WTC11 (cell line): ENCODE results near the gene GNAO1. TPM values are rescaled to one million over a fixed set of nuclear protein-coding genes. Genes with fewer than 3 reads are reported as not detected.

Experiments used
- ATAC-seq: fragments of 200-7000 bp; cut with Tn5 transposase; 2 replicates; pipeline ENCODE4 v1.10.0; 2021; ENCODE audit warnings: mild to moderate bottlenecking, moderate library complexity
- CTCF ChIA-PET: fragments of 300-600 bp; sonication (Branson Sonifier 250); formaldehyde crosslinking; loops from one replicate; lab custom pipeline; 2021; ENCODE audit warnings: antibody characterized with exemption; lab: Charles Lee
- POLR2A ChIA-PET: fragments of 350-600 bp; sonication (Branson Sonifier 250); formaldehyde crosslinking; loops from one replicate; lab custom pipeline; 2021; ENCODE audit warnings: antibody characterized with exemption; lab: Charles Lee
- DNase-seq: peaks from one replicate; pipeline ENCODE4 v3.0.0; 2021; ENCODE audit warnings: low spot score
- H3K27ac Mint-ChIP-seq: 2 replicates; pipeline ENCODE4 v1.8.0; 2021; ENCODE audit warnings: mixed read lengths
- H3K27me3 Mint-ChIP-seq: 2 replicates; pipeline ENCODE4 v1.8.0; 2021; ENCODE audit warnings: low read depth, mild to moderate bottlenecking, moderate library complexity, mixed read lengths
- H3K36me3 Mint-ChIP-seq: 2 replicates; pipeline ENCODE4 v1.8.0; 2021; ENCODE audit warnings: mixed read lengths
- H3K4me1 Mint-ChIP-seq: 2 replicates; pipeline ENCODE4 v1.8.0; 2022; ENCODE audit warnings: mixed read lengths
- H3K4me3 Mint-ChIP-seq: 2 replicates; pipeline ENCODE4 v1.8.0; 2021; ENCODE audit warnings: mild to moderate bottlenecking, moderate library complexity, mixed read lengths
- H3K9me3 Mint-ChIP-seq: 2 replicates; pipeline ENCODE4 v1.8.0; 2021; ENCODE audit warnings: mixed read lengths
- ATF2 ChIP-seq: sonication (generic); formaldehyde crosslinking; IDR thresholded peaks from 2 replicates; pipeline ENCODE4 v1.8.1; 2022; ENCODE audit warnings: low read depth, missing genetic modification reagents, borderline replicate concordance
- CREM ChIP-seq: sonication (generic); formaldehyde crosslinking; IDR thresholded peaks from 2 replicates; pipeline ENCODE4 v1.8.1; 2022; ENCODE audit warnings: mild to moderate bottlenecking, missing genetic modification reagents, moderate library complexity
- CTCF ChIP-seq: fragments of 200-600 bp; IDR thresholded peaks from 2 replicates; pipeline ENCODE4 v1.8.0; 2022; ENCODE audit warnings: antibody characterized with exemption
- EMX1 ChIP-seq: fragments of 250-450 bp; sonication (Bioruptor Pico); IDR thresholded peaks from 2 replicates; pipeline ENCODE4 v1.8.0; 2021; ENCODE audit warnings: mild to moderate bottlenecking
- FOXK1 ChIP-seq: sonication (generic); formaldehyde crosslinking; IDR thresholded peaks from 2 replicates; pipeline ENCODE4 v1.8.0; 2022; ENCODE audit warnings: mild to moderate bottlenecking, moderate library complexity, missing genetic modification reagents
- GABPB1 ChIP-seq: sonication (generic); formaldehyde crosslinking; IDR thresholded peaks from 2 replicates; pipeline ENCODE4 v1.8.1; 2023; ENCODE audit warnings: mild to moderate bottlenecking, missing genetic modification reagents
- HMGXB4 ChIP-seq: sonication (generic); formaldehyde crosslinking; IDR thresholded peaks from 2 replicates; pipeline ENCODE4 v1.8.1; 2023; ENCODE audit warnings: mild to moderate bottlenecking, moderate library complexity, missing genetic modification reagents
- MYBL2 ChIP-seq: sonication (generic); formaldehyde crosslinking; IDR thresholded peaks from 2 replicates; pipeline ENCODE4 v1.8.1; 2023; ENCODE audit warnings: mild to moderate bottlenecking, moderate library complexity, missing genetic modification reagents
- NR1H2 ChIP-seq: sonication (generic); formaldehyde crosslinking; IDR thresholded peaks from 2 replicates; pipeline ENCODE4 v1.9.0; 2021; ENCODE audit warnings: mild to moderate bottlenecking, moderate library complexity, missing genetic modification reagents
- OVOL2 ChIP-seq: fragments of 250-450 bp; sonication (Bioruptor Pico); IDR thresholded peaks from 2 replicates; pipeline ENCODE4 v1.9.0; 2021; ENCODE audit warnings: mild to moderate bottlenecking, borderline replicate concordance
- SP1 ChIP-seq: sonication (generic); formaldehyde crosslinking; conservative IDR thresholded peaks from 2 replicates; pipeline ENCODE4 v1.8.1; 2022; ENCODE audit warnings: missing genetic modification reagents
- STAT6 ChIP-seq: sonication (generic); formaldehyde crosslinking; conservative IDR thresholded peaks from 2 replicates; pipeline ENCODE4 v1.8.1; 2023; ENCODE audit warnings: mild to moderate bottlenecking, low read depth, missing genetic modification reagents, moderate library complexity
- TCF7 ChIP-seq: sonication (generic); formaldehyde crosslinking; IDR thresholded peaks from 2 replicates; pipeline ENCODE4 v1.8.0; 2022; ENCODE audit warnings: mild to moderate bottlenecking, low read depth, missing genetic modification reagents, moderate library complexity
- TP53 ChIP-seq: sonication (generic); formaldehyde crosslinking; IDR thresholded peaks from 2 replicates; pipeline ENCODE4 v1.8.1; 2023; ENCODE audit warnings: mild to moderate bottlenecking, missing genetic modification reagents
- ZBTB21 ChIP-seq: sonication (generic); formaldehyde crosslinking; IDR thresholded peaks from 2 replicates; pipeline ENCODE4 v1.8.1; 2023; ENCODE audit warnings: mild to moderate bottlenecking, missing genetic modification reagents, borderline replicate concordance
- ZBTB43 ChIP-seq: sonication (generic); formaldehyde crosslinking; IDR thresholded peaks from 2 replicates; pipeline ENCODE4 v1.8.1; 2023; ENCODE audit warnings: mild to moderate bottlenecking, missing genetic modification reagents
- ZNF138 ChIP-seq: sonication (generic); formaldehyde crosslinking; conservative IDR thresholded peaks from 2 replicates; pipeline ENCODE4 v1.8.1; 2022; ENCODE audit warnings: mild to moderate bottlenecking, moderate library complexity, missing genetic modification reagents
- ZNF232 ChIP-seq: sonication (generic); formaldehyde crosslinking; IDR thresholded peaks from 2 replicates; pipeline ENCODE4 v1.8.0; 2022; ENCODE audit warnings: mild to moderate bottlenecking, missing genetic modification reagents
- ZNF317 ChIP-seq: sonication (generic); formaldehyde crosslinking; IDR thresholded peaks from 2 replicates; pipeline ENCODE4 v1.8.1; 2023; ENCODE audit warnings: low read depth, mild to moderate bottlenecking, moderate library complexity, missing genetic modification reagents, borderline replicate concordance
- ZNF532 ChIP-seq: fragments of 250-450 bp; sonication (Bioruptor Pico); IDR thresholded peaks from 2 replicates; pipeline ENCODE4 v1.9.0; 2021; ENCODE audit warnings: mild to moderate bottlenecking, borderline replicate concordance
- ZNF671 ChIP-seq: fragments of 250-450 bp; sonication (Bioruptor Pico); IDR thresholded peaks from 2 replicates; pipeline ENCODE4 v1.8.0; 2021; ENCODE audit warnings: mild to moderate bottlenecking
- total RNA-seq: library from RNA; stranded (reverse); gene quantifications from 3 replicates; pipeline ENCODE4 v1.2.3, GENCODE V29; 2021

Gene GNAO1
- total RNA-seq, 1 experiment from 2014 or later: 30.6 TPM

GRCh38 chr16:56362057-56362655 is 170.9 kb downstream of the GNAO1 start (continued):
- TF ChIP-seq ZNF532 (CRISPR knock-in tag) (no peak), ATF2 (no peak), HMGXB4 (CRISPR knock-in tag) (no peak), TCF7 (CRISPR knock-in tag) (no peak), CTCF (no peak), SP1 (CRISPR knock-in tag) (no peak)

- Mint-ChIP-seq H3K27ac (no peak overlapping the region), H3K36me3 (peaks cover 9% of the 10 kb centered on the region; the same call in 1 of the 2 replicates), H3K9me3 (no peaks in the 10 kb centered on the region), H3K4me3 (no peak overlapping the region), H3K4me1 (peaks cover 13% of the 10 kb centered on the region), H3K27me3 (no peaks in the 10 kb centered on the region)
- ChIA-PET CTCF (no interaction called here), POLR2A (no interaction called here)
- ATAC-seq (no peak), DNase-seq (no peak)
- no peak for TF ChIP-seq ZNF232 (CRISPR knock-in tag)
- no peak for TF ChIP-seq MYBL2 (CRISPR knock-in tag)
- no peak for TF ChIP-seq FOXK1 (CRISPR knock-in tag)
- TF ChIP-seq ZBTB43 (CRISPR knock-in tag): no peak
- no peak for TF ChIP-seq ZNF138 (CRISPR knock-in tag)
- TF ChIP-seq ZBTB21 (CRISPR knock-in tag): no peak
- TF ChIP-seq GABPB1 (CRISPR knock-in tag): no peak
- no peak for TF ChIP-seq EMX1 (CRISPR knock-in tag)
- no peak for TF ChIP-seq STAT6 (CRISPR knock-in tag)
- TF ChIP-seq ZNF317 (CRISPR knock-in tag): no peak
- TF ChIP-seq NR1H2: no peak
- TF ChIP-seq TP53: no peak
- no peak for TF ChIP-seq OVOL2 (CRISPR knock-in tag)
- no peak for TF ChIP-seq ZNF671 (CRISPR knock-in tag)
- no peak for TF ChIP-seq CREM
Measured at GRCh38 chr16:56362706-56363105, 171.4 kb downstream of the GNAO1 start.
